ENCODE results near the gene GFI1B. TPM values are rescaled to one million over a fixed set of nuclear protein-coding genes. Genes with fewer than 3 reads are reported as not detected.

GFI1B gene
- total RNA-seq, 1 experiment from 2014 or later = 0.77 TPM

- CTCF ChIA-PET = interaction anchor here (0.9 to 1.8 kb wide), 2 partner anchors 39 to 213 kb away, joined by 4 read pairs; no protein-coding TSS in a partner anchor
- Mint-ChIP-seq H3K27me3 (ENCODE audit: low read depth) (peaks cover 22% of the 10 kb centered on the region), H3K27ac (no peak overlapping the region), H3K4me3 (no peak overlapping the region), H3K4me1 (peaks cover 17% of the 10 kb centered on the region), H3K36me3 (no peaks in the 10 kb centered on the region), H3K9me3 (no peaks in the 10 kb centered on the region)
- POLR2A ChIA-PET = no interaction called here
- no peak for TF ChIP-seq ZNF416 (CRISPR knock-in tag; IDR thresholded peaks at IDR 0.05)
- TF ChIP-seq PRDM15 (CRISPR knock-in tag; IDR thresholded peaks at IDR 0.05) = no peak
- no peak for TF ChIP-seq RORB (CRISPR knock-in tag; IDR thresholded peaks at IDR 0.05)
- no peak for TF ChIP-seq GTF2I (CRISPR knock-in tag; conservative IDR thresholded peaks at IDR 0.05)
- DNase-seq (ENCODE audit: low spot score) (no peak), ATAC-seq (no peak)
Observed at GRCh38 chr9:132982458-132982857, 4.0 kb downstream of the GFI1B start.

GRCh38 chr9:132983491-132984201 is 5.2 kb downstream of the GFI1B start:
- Mint-ChIP-seq H3K36me3 (no peaks in the 10 kb centered on the region), H3K4me3 (no peak overlapping the region), H3K27ac (no peak overlapping the region), H3K4me1 (peaks cover 10% of the 10 kb centered on the region), H3K27me3 (ENCODE audit: low read depth) (peaks cover 12% of the 10 kb centered on the region), H3K9me3 (no peaks in the 10 kb centered on the region)
- no peak for DNase-seq (ENCODE audit: low spot score)
- no peak for ATAC-seq
- TF ChIP-seq AFF4 (CRISPR knock-in tag; IDR thresholded peaks at IDR 0.05; ENCODE audit: borderline replicate concordance) = no peak
- no peak for TF ChIP-seq ZNF671 (CRISPR knock-in tag; IDR thresholded peaks at IDR 0.05)
- no peak for TF ChIP-seq NR1H2 (CRISPR knock-in tag; IDR thresholded peaks at IDR 0.05)
- no peak for TF ChIP-seq MXD4 (CRISPR knock-in tag; IDR thresholded peaks at IDR 0.05; ENCODE audit: borderline replicate concordance)
- no peak for TF ChIP-seq JAZF1 (CRISPR knock-in tag; IDR thresholded peaks at IDR 0.05)
- TF ChIP-seq NR3C1 (CRISPR knock-in tag; conservative IDR thresholded peaks at IDR 0.05; ENCODE audit: low read depth) = no peak
- no peak for TF ChIP-seq ELF4 (CRISPR knock-in tag; IDR thresholded peaks at IDR 0.05; ENCODE audit: low read depth)
- TF ChIP-seq SMAD4 (CRISPR knock-in tag; IDR thresholded peaks at IDR 0.05) = no peak
- TF ChIP-seq HMGA2 (CRISPR knock-in tag; IDR thresholded peaks at IDR 0.05) = no peak
- no peak for TF ChIP-seq OVOL2 (CRISPR knock-in tag; IDR thresholded peaks at IDR 0.05; ENCODE audit: borderline replicate concordance)
- TF ChIP-seq ZNF121 (CRISPR knock-in tag; IDR thresholded peaks at IDR 0.05) = no peak
- TF ChIP-seq ZNF232 (CRISPR knock-in tag; IDR thresholded peaks at IDR 0.05) = no peak
- TF ChIP-seq ETV6 (CRISPR knock-in tag; IDR thresholded peaks at IDR 0.05) = no peak
- TF ChIP-seq FOXK1 (CRISPR knock-in tag; IDR thresholded peaks at IDR 0.05) = no peak
- TF ChIP-seq RORB (CRISPR knock-in tag; IDR thresholded peaks at IDR 0.05) = no peak
- TF ChIP-seq TCF7 (CRISPR knock-in tag; IDR thresholded peaks at IDR 0.05; ENCODE audit: low read depth) = no peak
- no peak for TF ChIP-seq MYBL2 (CRISPR knock-in tag; IDR thresholded peaks at IDR 0.05)
- TF ChIP-seq FOXP4 (CRISPR knock-in tag; IDR thresholded peaks at IDR 0.05) = no peak
- no peak for TF ChIP-seq ZNF317 (CRISPR knock-in tag; IDR thresholded peaks at IDR 0.05; ENCODE audit: borderline replicate concordance, low read depth)
- no peak for TF ChIP-seq NFYB (CRISPR knock-in tag; conservative IDR thresholded peaks at IDR 0.05; ENCODE audit: low read depth)
- POLR2A ChIA-PET = interaction anchor here (0.9 kb wide), 1 partner anchor 47 kb away, joined by 3 read pairs; the partner anchor contains the start of gene GTF3C5
- CTCF ChIA-PET = interaction anchor here (0.8 to 1.0 kb wide), 2 partner anchors 39 to 82 kb away, joined by 3 read pairs; no protein-coding TSS in a partner anchor

All from WTC11 (cell line).